SIG-M5 (cell line): Measurements from ENCODE around the gene LTBP2.

Experiments
- DNase-seq: peaks from one replicate; lab custom pipeline; 2025; lab: John Stamatoyannopoulos, UW

The LTBP2 gene

GRCh38 chr14:74611650-74612349 is at the start of gene LTBP2:
TSS of gene LTBP2 (minus strand) at chr14:74612237. CDS start at chr14:74611944, 293 bp downstream.
- no peak for DNase-seq

- no peak for DNase-seq
These were observed 48.8 kb upstream of the LTBP2 start for GRCh38 chr14:74660863-74661262.

- no peak for DNase-seq
These were observed 48.1 kb upstream of the LTBP2 start for GRCh38 chr14:74660167-74660566.

GRCh38 chr14:74658535-74659131 is 46.6 kb upstream of the LTBP2 start:
- no peak for DNase-seq

- no peak for DNase-seq
These were observed 44.9 kb upstream of the LTBP2 start for GRCh38 chr14:74656964-74657363.

- DNase-seq = no peak
These were observed 43.8 kb upstream of the LTBP2 start for GRCh38 chr14:74655599-74656395.

- no peak for DNase-seq
These were observed 42.9 kb upstream of the LTBP2 start for GRCh38 chr14:74654931-74655330.

- DNase-seq = no peak
These were observed 41.5 kb upstream of the LTBP2 start for GRCh38 chr14:74653386-74654138.

GRCh38 chr14:74652541-74652940 is 40.5 kb upstream of the LTBP2 start:
- DNase-seq = no peak

GRCh38 chr14:74650927-74651686 is 39.1 kb upstream of the LTBP2 start:
- no peak for DNase-seq

- DNase-seq = no peak
These were observed 37.6 kb upstream of the LTBP2 start for GRCh38 chr14:74649673-74650072.

- DNase-seq = no peak
These were observed 37.1 kb upstream of the LTBP2 start for GRCh38 chr14:74649167-74649566.

- no peak for DNase-seq
These were observed 36.6 kb upstream of the LTBP2 start for GRCh38 chr14:74648601-74649000.

- no peak for DNase-seq
These were observed 35.8 kb upstream of the LTBP2 start for GRCh38 chr14:74647678-74648461.

- DNase-seq = no peak
These were observed 35.1 kb upstream of the LTBP2 start for GRCh38 chr14:74647061-74647677.

- no peak for DNase-seq
These were observed 33.9 kb upstream of the LTBP2 start for GRCh38 chr14:74645756-74646470.

GRCh38 chr14:74645244-74645643 is 33.2 kb upstream of the LTBP2 start:
- no peak for DNase-seq

GRCh38 chr14:74641601-74642391 is 29.8 kb upstream of the LTBP2 start:
- no peak for DNase-seq

- no peak for DNase-seq
These were observed 26.9 kb upstream of the LTBP2 start for GRCh38 chr14:74638966-74639365.
